Panc1 (cell line): ENCODE data around the gene UVSSA.

ENCODE experiments used
- POLR2AphosphoS5 ChIP-seq: IDR thresholded peaks from 2 replicates; pipeline ENCODE4 v1.6.1; 2012; ENCODE audit warnings: mild to moderate bottlenecking, low read depth, low read length, moderate library complexity
- SIN3A ChIP-seq: IDR thresholded peaks from 2 replicates; pipeline ENCODE4 v1.6.1; 2012; ENCODE audit warnings: low read depth, mild to moderate bottlenecking, low read length, moderate library complexity, borderline replicate concordance; ENCODE audit not compliant: insufficient read depth
- TF ChIP-seq, protein P1 (sequence below): fragments of 450-650 bp; IDR thresholded peaks from 2 replicates; pipeline ENCODE4 v1.5.1; 2017; ENCODE audit warnings: mild to moderate bottlenecking

DNA sequence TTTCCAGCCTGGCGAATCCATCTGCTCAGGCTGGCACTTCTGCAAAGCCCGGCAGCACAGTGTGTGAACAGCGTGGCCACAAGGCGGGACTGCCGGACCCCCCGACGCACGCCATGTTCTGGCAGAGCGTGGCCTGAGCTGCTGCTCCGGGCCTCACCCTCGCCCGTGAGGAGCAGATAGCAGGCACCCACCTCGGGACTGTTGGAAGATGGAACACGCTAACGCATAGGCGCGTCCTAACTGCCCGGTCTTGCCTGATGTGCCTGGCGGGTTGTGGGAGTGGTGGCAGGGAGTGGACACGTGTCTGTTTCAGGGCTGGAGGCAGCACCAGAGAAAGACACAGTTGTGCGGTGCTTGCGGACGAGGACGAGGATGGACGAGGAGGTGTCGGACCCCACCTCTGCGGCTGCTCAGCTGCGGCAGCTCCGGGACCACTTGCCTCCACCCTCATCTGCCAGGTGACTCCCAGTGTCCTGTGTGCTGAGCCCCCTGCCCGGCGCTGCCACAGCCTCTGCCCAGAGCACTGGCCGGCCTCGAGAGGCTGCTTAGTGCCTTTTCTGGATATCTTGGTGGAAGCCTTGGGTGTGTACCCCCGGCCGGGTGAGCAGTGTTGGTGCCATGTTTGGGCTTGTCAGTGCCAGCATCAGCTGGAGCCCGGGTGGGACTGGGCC, 28.2 kb downstream of the UVSSA start:
- TF ChIP-seq, protein P1, sequence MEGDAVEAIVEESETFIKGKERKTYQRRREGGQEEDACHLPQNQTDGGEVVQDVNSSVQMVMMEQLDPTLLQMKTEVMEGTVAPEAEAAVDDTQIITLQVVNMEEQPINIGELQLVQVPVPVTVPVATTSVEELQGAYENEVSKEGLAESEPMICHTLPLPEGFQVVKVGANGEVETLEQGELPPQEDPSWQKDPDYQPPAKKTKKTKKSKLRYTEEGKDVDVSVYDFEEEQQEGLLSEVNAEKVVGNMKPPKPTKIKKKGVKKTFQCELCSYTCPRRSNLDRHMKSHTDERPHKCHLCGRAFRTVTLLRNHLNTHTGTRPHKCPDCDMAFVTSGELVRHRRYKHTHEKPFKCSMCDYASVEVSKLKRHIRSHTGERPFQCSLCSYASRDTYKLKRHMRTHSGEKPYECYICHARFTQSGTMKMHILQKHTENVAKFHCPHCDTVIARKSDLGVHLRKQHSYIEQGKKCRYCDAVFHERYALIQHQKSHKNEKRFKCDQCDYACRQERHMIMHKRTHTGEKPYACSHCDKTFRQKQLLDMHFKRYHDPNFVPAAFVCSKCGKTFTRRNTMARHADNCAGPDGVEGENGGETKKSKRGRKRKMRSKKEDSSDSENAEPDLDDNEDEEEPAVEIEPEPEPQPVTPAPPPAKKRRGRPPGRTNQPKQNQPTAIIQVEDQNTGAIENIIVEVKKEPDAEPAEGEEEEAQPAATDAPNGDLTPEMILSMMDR, result no peak
- TF ChIP-seq POLR2AphosphoS5 (no peak), SIN3A (no peak)
